SK-N-SH (cell line): ENCODE data around the gene TMEM244. TPM values are rescaled to one million over a fixed set of nuclear protein-coding genes. Genes with fewer than 3 reads are reported as not detected.

Experiments
- CTCF ChIA-PET: fragments of 300-600, 350-600 bp; formaldehyde crosslinking; extraction: SDS; loops from one replicate; lab custom pipeline; 2021; lab: Yijun Ruan, JAX
- POLR2A ChIA-PET: fragments of 350-600 bp; sonication (Branson Sonifier 250); formaldehyde crosslinking; extraction: SDS; loops from one replicate; lab custom pipeline; 2020; ENCODE audit warnings: antibody characterized with exemption, inconsistent platforms; lab: Yijun Ruan, JAX
- DNase-seq: peaks from one replicate; pipeline ENCODE4 v3.0.0; 2012
- H2AFZ ChIP-seq: fragments of 200-600 bp; sonication (generic); 2 replicates; pipeline ENCODE4 v1.8.1; 2016; ENCODE audit warnings: antibody characterized with exemption, mild to moderate bottlenecking, low read depth
- H3F3A ChIP-seq: fragments of 200-600 bp; sonication (generic); replicated peaks from 2 replicates; pipeline ENCODE3; 2016; ENCODE audit warnings: antibody characterized with exemption, mild to moderate bottlenecking; ENCODE audit not compliant: insufficient read depth
- H3K27ac ChIP-seq, 2 experiments: fragments of 200-500 bp in 1 of 2; fragments of 200-600 bp in 1 of 2; sonication (Bioruptor generic) in 1 of 2; sonication (generic), shearing (Covaris generic) in 1 of 2; 2 replicates each; pipeline versions ENCODE4 v1.5.1 to v1.6.1; 2014 to 2016; ENCODE audit warnings: low read depth in 2 of 2, inconsistent platforms in 1 of 2, low read length in 1 of 2, mild to moderate bottlenecking in 1 of 2, mixed read lengths in 1 of 2
- H3K27me3 ChIP-seq: fragments of 200-600 bp; sonication (generic), shearing (Covaris generic); 2 replicates; pipeline ENCODE4 v1.6.1; 2016; ENCODE audit warnings: mixed run types; ENCODE audit not compliant: insufficient read depth
- H3K36me3 ChIP-seq, 2 experiments: fragments of 200-500 bp in 1 of 2; fragments of 200-600 bp in 1 of 2; sonication (Bioruptor generic) in 1 of 2; sonication (generic) in 1 of 2; replicated peaks in 1 of 2; 2 replicates each; pipeline versions ENCODE3 to v1.5.1; 2014 to 2016; ENCODE audit warnings: low read length in 1 of 2, mild to moderate bottlenecking in 1 of 2; ENCODE audit not compliant: insufficient read depth in 2 of 2, control insufficient read depth in 1 of 2
- H3K4me1 ChIP-seq, 2 experiments: fragments of 200-500 bp in 1 of 2; fragments of 200-600 bp in 1 of 2; sonication (Bioruptor generic) in 1 of 2; sonication (generic), shearing (Covaris generic) in 1 of 2; 2 replicates each; pipeline versions ENCODE4 v1.5.1 to v1.6.1; 2014 to 2016; ENCODE audit warnings: low read depth in 1 of 2, low read length in 1 of 2, mixed run types in 1 of 2; ENCODE audit not compliant: insufficient read depth in 2 of 2, control insufficient read depth in 1 of 2
- H3K4me2 ChIP-seq: fragments of 200-600 bp; sonication (generic), shearing (Covaris generic); 2 replicates; pipeline ENCODE4 v1.6.1; 2017; ENCODE audit warnings: mixed run types
- H3K4me3 ChIP-seq, 2 experiments: fragments of 200-500 bp in 1 of 2; fragments of 200-600 bp in 1 of 2; sonication (Bioruptor generic) in 1 of 2; sonication (generic), shearing (Covaris generic) in 1 of 2; 2 replicates each; pipeline versions ENCODE4 v1.5.1 to v1.8.1; 2014 to 2016; ENCODE audit warnings: low read depth in 2 of 2, inconsistent platforms in 1 of 2, low read length in 1 of 2, mild to moderate bottlenecking in 1 of 2, mixed read lengths in 1 of 2, moderate library complexity in 1 of 2
- H3K79me2 ChIP-seq: fragments of 200-600 bp; sonication (generic); 2 replicates; pipeline ENCODE4 v1.8.1; 2017; ENCODE audit warnings: mild to moderate bottlenecking; ENCODE audit not compliant: insufficient read depth
- H3K9ac ChIP-seq: fragments of 200-600 bp; sonication (generic); 2 replicates; pipeline ENCODE4 v1.6.1; 2017; ENCODE audit warnings: mixed run types
- H3K9me2 ChIP-seq: fragments of 200-600 bp; sonication (generic); 2 replicates; pipeline ENCODE4 v1.6.1; 2017; ENCODE audit warnings: mixed run types
- H3K9me3 ChIP-seq: fragments of 200-600 bp; sonication (generic); 2 replicates; pipeline ENCODE4 v1.6.1; 2017; ENCODE audit warnings: mixed run types, mild to moderate bottlenecking, moderate library complexity
- H4K20me1 ChIP-seq: fragments of 200-600 bp; sonication (generic); 2 replicates; pipeline ENCODE4 v1.6.1; 2017; ENCODE audit warnings: mild to moderate bottlenecking, mixed run types; ENCODE audit not compliant: insufficient read depth
- CHD2 ChIP-seq: fragments of 150-350 bp; IDR thresholded peaks from 2 replicates; pipeline ENCODE4 v1.6.1; 2018; ENCODE audit warnings: low read length; ENCODE audit not compliant: partially characterized antibody
- CTCF ChIP-seq: fragments of 200-600 bp; sonication (generic); IDR thresholded peaks from 2 replicates; pipeline ENCODE4 v1.6.1; 2017; ENCODE audit warnings: antibody characterized with exemption, mild to moderate bottlenecking, moderate library complexity
- ELF1 ChIP-seq: IDR thresholded peaks from 2 replicates; pipeline ENCODE4 v1.4.0; 2012
- EP300 ChIP-seq, 2 experiments: IDR thresholded peaks; 2 replicates each; pipeline versions ENCODE4 v1.4.0 to v1.6.1; 2012; ENCODE audit warnings: borderline replicate concordance in 1 of 2, low read depth in 1 of 2, low read length in 1 of 2
- EZH2phosphoT487 ChIP-seq: fragments of 200-600 bp; sonication (generic); IDR thresholded peaks from 2 replicates; pipeline ENCODE4 v1.6.1; 2017; ENCODE audit warnings: low read depth, mixed run types, mild to moderate bottlenecking, antibody characterized with exemption, moderate library complexity, borderline replicate concordance
- FOSL2 ChIP-seq: IDR thresholded peaks from 2 replicates; pipeline ENCODE4 v1.4.0; 2012; ENCODE audit warnings: low read depth, mild to moderate bottlenecking, moderate library complexity, borderline replicate concordance
- FOXJ3 ChIP-seq: sonication (generic); formaldehyde crosslinking; IDR thresholded peaks from 2 replicates; pipeline ENCODE4 v1.5.1; 2020; ENCODE audit warnings: mild to moderate bottlenecking, missing genetic modification reagents
- FOXM1 ChIP-seq: IDR thresholded peaks from 2 replicates; pipeline ENCODE4 v1.4.0; 2012; ENCODE audit warnings: low read depth, mild to moderate bottlenecking
- GATA2 ChIP-seq: sonication (generic); formaldehyde crosslinking; IDR thresholded peaks from 2 replicates; pipeline ENCODE4 v1.5.0; 2020; ENCODE audit warnings: mild to moderate bottlenecking, missing genetic modification reagents
- JUND ChIP-seq: IDR thresholded peaks from 2 replicates; pipeline ENCODE4 v1.4.0; 2012
- MEF2A ChIP-seq: IDR thresholded peaks from 2 replicates; pipeline ENCODE4 v1.4.0; 2012; ENCODE audit warnings: low read depth, borderline replicate concordance
- NFIC ChIP-seq: IDR thresholded peaks from 2 replicates; pipeline ENCODE4 v1.4.0; 2012; ENCODE audit warnings: borderline replicate concordance
- NRF1 ChIP-seq: IDR thresholded peaks from 2 replicates; pipeline ENCODE4 v1.6.1; 2012; ENCODE audit warnings: low read depth, mild to moderate bottlenecking, low read length
- POLR2AphosphoS5 ChIP-seq: IDR thresholded peaks from 2 replicates; pipeline ENCODE4 v1.6.1; 2012; ENCODE audit warnings: low read depth, low read length
- RAD21 ChIP-seq: IDR thresholded peaks from 2 replicates; pipeline ENCODE4 v1.6.1; 2012; ENCODE audit warnings: mild to moderate bottlenecking, low read length
- RCOR1 ChIP-seq: fragments of 150-350 bp; IDR thresholded peaks from 2 replicates; pipeline ENCODE4 v1.6.1; 2017; ENCODE audit warnings: antibody characterized with exemption, low read length
- RXRA ChIP-seq: IDR thresholded peaks from 2 replicates; pipeline ENCODE4 v1.4.0; 2012; ENCODE audit warnings: low read depth, mild to moderate bottlenecking, borderline replicate concordance
- SIN3A ChIP-seq: IDR thresholded peaks from 2 replicates; pipeline ENCODE4 v1.6.1; 2012; ENCODE audit warnings: low read depth, mild to moderate bottlenecking, low read length, moderate library complexity, borderline replicate concordance
- SMC3 ChIP-seq: IDR thresholded peaks from 2 replicates; pipeline ENCODE4 v1.6.1; 2012; ENCODE audit warnings: low read depth, low read length, improper control_type of control experiment
- TAF1 ChIP-seq: IDR thresholded peaks from 2 replicates; pipeline ENCODE4 v1.6.1; 2012; ENCODE audit warnings: low read depth, mild to moderate bottlenecking, low read length, moderate library complexity, borderline replicate concordance
- TEAD4 ChIP-seq: IDR thresholded peaks from 2 replicates; pipeline ENCODE4 v1.4.0; 2012; ENCODE audit warnings: mild to moderate bottlenecking, borderline replicate concordance; ENCODE audit not compliant: insufficient read depth
- USF2 ChIP-seq: fragments of 150-350 bp; IDR thresholded peaks from 2 replicates; pipeline ENCODE4 v1.6.1; 2017; ENCODE audit warnings: antibody characterized with exemption, low read length, low read depth, borderline replicate concordance
- YY1 ChIP-seq: IDR thresholded peaks from 2 replicates; pipeline ENCODE4 v1.4.0; 2012; ENCODE audit warnings: low read depth, mild to moderate bottlenecking
- polyA plus RNA-seq, 3 experiments: library from polyadenylated mRNA; depleted of rRNA; stranded (reverse); fragments of >200 nt; gene quantifications; 2 replicates each; pipeline ENCODE4 v1.2.3, GENCODE V29; 2012
- TF ChIP-seq, protein P1 (sequence below): fragments of 150-350 bp; IDR thresholded peaks from 2 replicates; pipeline ENCODE4 v1.6.1; 2016; ENCODE audit warnings: mild to moderate bottlenecking, low read depth, low read length
- TF ChIP-seq, protein P2 (sequence below): IDR thresholded peaks from 2 replicates; pipeline ENCODE4 v1.4.0; 2012; ENCODE audit warnings: low read depth, borderline replicate concordance

Gene TMEM244
- polyA plus RNA-seq, 1 of the 3 experiments (the other 2 are of a cell fraction), result 4.1 TPM

- peak; percentile 21; the same call in 1 of the 2 replicates for TF ChIP-seq SIN3A
- TF ChIP-seq RXRA, result peak; percentile 3; the same call in 1 of the 2 replicates
- TF ChIP-seq SMC3, result no peak
- TF ChIP-seq USF2, result no peak
- peak; percentile 86 for TF ChIP-seq JUND
- no peak for TF ChIP-seq GATA2 (CRISPR knock-in tag)
- TF ChIP-seq FOSL2, result peak; percentile 76
- TF ChIP-seq RAD21, result no peak
- TF ChIP-seq NFIC, result peak; percentile 88
- TF ChIP-seq ELF1, result no peak
- TF ChIP-seq POLR2AphosphoS5, result peak; percentile 74; the same call in 1 of the 2 replicates
- TF ChIP-seq, protein P1, sequence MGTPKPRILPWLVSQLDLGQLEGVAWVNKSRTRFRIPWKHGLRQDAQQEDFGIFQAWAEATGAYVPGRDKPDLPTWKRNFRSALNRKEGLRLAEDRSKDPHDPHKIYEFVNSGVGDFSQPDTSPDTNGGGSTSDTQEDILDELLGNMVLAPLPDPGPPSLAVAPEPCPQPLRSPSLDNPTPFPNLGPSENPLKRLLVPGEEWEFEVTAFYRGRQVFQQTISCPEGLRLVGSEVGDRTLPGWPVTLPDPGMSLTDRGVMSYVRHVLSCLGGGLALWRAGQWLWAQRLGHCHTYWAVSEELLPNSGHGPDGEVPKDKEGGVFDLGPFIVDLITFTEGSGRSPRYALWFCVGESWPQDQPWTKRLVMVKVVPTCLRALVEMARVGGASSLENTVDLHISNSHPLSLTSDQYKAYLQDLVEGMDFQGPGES, result no peak
Observed at GRCh38 chr6:129860908-129861665, at the start of gene TMEM244 (continued).

DNA sequence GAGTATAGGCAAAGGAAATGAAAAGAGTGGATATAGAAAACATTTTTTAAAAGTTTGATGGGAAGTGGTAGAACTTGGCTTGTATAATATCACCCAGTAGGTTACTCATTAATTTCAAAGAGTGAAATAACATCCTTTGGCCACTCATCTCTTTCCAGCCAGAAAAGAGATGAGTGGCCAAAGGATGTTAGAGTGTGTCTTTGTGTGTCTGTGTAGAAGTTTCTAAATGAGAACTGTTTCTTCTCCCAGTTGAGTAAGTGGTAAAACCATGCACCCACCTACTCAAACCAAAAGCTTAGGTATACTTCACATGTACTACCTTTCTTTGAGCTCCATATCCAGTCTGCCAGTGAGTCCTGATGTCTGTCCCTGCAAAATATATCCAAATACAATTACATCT is 47.7 kb upstream of the TMEM244 start:
- H3K36me3 ChIP-seq, result no peaks in the 10 kb centered on the region
- H3K9me2 ChIP-seq, result no peaks in the 10 kb centered on the region
- H3F3A ChIP-seq, result no peaks in the 10 kb centered on the region
- no peak overlapping the region for H3K9ac ChIP-seq
- no peaks in the 10 kb centered on the region for H3K79me2 ChIP-seq
- ChIA-PET POLR2A (no interaction called here), CTCF (no interaction called here)
- no peak for DNase-seq
- no peak overlapping the region for H3K27ac ChIP-seq
- H3K4me2 ChIP-seq, result no peak overlapping the region
- no peak overlapping the region for H3K4me3 ChIP-seq
- H3K27me3 ChIP-seq, result no peaks in the 10 kb centered on the region
- H2AFZ ChIP-seq, result no peak overlapping the region
- H3K4me1 ChIP-seq, result no peaks in the 10 kb centered on the region
- H4K20me1 ChIP-seq, result no peaks in the 10 kb centered on the region
- no peak for TF ChIP-seq TEAD4
- TF ChIP-seq NFIC, result no peak
- TF ChIP-seq POLR2AphosphoS5, result no peak
- TF ChIP-seq MEF2A, result no peak
- TF ChIP-seq FOXJ3 (CRISPR knock-in tag), result no peak
- TF ChIP-seq RXRA, result no peak
- TF ChIP-seq USF2, result no peak
- TF ChIP-seq EZH2phosphoT487, result no peak
- TF ChIP-seq, protein P2, sequence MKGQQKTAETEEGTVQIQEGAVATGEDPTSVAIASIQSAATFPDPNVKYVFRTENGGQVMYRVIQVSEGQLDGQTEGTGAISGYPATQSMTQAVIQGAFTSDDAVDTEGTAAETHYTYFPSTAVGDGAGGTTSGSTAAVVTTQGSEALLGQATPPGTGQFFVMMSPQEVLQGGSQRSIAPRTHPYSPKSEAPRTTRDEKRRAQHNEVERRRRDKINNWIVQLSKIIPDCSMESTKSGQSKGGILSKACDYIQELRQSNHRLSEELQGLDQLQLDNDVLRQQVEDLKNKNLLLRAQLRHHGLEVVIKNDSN, result no peak
- no peak for TF ChIP-seq SIN3A
- no peak for TF ChIP-seq EP300 (IDR thresholded peaks at IDR 0.05; ENCODE audit: borderline replicate concordance in 1 of 2, low read depth in 1 of 2, low read length in 1 of 2)
- no peak for TF ChIP-seq RCOR1
- no peak for TF ChIP-seq CTCF
- TF ChIP-seq JUND, result no peak
- TF ChIP-seq FOXM1, result no peak
- TF ChIP-seq CHD2, result no peak
- TF ChIP-seq TAF1, result no peak
- no peak for TF ChIP-seq ELF1
- TF ChIP-seq YY1, result no peak
- no peak for TF ChIP-seq NRF1
- H3K9me3 ChIP-seq, result no peaks in the 10 kb centered on the region; the same call in 1 of the 2 replicates
